Measurements from ENCODE around the gene APBA3.
"Not testable (repeated sequence)": the region's sequence is repeated elsewhere in the genome, so short reads cannot be mapped to it uniquely, and the experiment has no call there.

APBA3 gene

DNA sequence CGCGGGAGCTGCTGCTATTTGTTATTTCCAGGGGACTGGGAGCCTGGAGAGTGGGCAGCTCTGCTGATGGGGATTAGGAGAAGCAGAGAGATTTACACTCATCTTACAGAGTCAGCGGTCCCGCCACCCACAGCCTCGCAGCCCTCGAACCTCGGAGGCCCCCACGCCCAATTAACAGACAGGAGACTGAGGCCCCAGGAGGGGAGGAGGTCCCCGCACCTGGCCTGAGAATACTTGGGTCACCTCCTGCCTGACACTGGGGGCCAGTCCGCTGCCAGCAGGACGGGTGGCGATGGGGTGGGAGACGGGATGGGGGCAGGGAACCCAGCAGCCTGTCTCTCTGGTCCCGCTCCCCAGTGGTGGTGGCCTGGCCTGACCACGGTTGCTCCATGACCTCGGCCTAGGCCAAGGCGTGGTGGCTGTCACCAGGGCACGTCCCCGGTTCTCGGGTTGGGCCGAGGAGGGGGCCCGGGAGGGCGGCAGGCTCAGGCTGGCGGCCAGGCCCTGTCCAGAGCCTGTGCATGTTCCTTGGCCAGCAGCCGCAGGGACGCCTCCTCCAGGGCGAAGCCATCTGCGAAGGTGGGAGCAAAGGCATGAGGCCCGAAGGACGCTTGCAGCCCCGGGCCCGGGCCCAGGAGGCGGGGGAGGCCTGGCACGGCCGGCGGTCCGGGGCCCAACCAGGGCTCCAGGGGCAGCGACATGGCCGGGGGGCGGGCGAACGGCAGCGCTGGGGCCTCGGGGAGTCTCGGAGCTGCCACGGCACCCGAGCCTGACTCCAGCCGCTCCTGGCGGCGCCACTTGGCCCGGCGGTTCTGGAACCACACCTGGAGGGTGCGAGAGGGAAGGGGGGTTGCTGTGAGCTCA lies 8.9 kb upstream of the APBA3 start:
- no peak for DNase-seq

DNA sequence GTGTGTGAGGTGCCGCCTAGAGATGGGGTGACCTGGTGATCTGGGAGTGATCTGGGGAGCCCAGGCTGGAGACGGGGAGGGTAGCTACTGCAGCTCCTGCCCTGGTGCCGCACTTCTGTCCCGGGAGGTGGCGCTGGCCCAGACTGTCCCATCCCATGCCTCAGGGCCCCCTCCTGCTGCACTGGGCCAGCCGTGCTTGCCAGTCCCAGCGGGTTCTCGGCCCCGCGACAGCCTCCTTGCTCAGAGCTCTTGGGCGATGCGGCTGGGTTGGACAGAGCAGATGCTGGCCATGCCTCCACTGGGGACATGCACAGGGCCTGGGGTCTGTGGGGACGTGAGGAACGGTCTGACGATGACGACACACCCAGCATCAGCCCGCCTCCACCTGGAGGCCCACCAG lies 8.0 kb upstream of the APBA3 start:
- DNase-seq, result no peak

DNA sequence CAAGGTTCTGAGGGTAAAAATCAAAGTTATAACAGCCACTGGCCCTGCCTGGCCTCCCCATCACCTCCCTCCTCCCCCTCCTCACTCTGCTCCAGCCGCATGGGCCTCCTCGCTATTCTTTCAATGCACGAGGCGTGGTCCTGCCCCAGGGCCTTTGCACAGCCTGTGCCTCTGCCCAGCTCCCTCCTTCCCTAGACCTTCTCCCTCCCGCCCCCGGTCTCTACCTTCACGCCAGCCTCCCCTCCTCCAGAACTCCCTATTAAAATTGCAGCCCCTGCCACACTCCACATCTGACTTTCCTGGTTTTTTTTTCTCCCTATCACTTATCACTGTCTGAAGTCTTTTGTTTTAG lies 7.2 kb upstream of the APBA3 start:
- no peak for DNase-seq

DNA sequence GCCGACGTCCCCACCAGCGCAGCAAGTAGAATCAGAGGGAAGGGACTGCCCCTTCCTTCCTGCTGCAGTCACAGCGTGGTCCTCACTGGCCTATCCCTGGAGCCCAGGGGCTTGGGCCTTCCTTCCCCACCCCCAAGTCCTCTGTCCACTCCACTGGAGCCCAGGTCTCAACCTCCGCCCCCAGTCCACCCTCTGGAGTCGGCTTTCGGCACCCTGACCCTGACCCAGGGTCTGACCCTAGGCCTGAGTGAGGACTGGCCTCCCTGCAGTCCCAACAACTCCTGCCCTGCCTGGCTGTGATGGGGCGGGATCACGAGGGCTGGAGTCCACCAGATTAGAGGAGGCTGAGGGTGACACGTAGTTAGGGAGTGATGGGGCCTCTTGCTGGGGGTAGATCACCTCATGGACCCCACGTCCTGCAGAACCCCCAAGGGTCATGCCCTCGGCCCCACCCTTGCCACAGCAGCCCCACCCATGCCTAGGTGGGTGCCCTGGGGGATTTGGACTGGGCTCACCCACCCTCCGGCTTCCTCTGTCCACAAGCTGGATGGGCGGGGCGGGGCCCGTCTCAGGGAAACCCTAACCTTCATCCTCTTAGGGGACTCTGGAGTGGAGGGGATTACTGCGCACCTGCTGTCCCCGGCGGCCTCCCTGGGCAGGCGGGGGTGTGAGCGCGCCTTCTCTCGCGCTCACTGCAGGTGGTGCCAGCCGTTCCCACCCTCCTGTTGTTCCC lies 6.7 kb upstream of the APBA3 start:
- no peak for DNase-seq

DNA sequence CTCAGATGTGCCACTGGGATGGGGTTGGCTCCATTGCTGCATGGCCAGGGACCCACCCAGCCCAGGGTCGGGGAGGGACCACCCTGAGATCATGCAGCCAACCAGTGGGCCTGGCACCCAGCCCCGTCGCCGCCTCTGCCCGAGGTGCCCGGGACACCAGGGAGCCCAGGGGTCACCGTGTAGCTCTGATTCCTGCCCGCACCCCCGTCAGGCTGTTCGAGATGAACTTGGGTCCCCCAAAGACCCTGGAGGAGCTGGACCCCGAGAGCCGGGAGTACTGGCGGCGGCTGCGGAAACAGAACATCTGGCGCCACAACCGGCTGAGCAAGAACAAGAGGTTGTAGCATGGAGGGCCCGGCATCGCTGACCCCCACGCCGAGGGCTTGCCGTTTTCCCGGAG lies 5.6 kb upstream of the APBA3 start:
- DNase-seq, result no peak

DNA sequence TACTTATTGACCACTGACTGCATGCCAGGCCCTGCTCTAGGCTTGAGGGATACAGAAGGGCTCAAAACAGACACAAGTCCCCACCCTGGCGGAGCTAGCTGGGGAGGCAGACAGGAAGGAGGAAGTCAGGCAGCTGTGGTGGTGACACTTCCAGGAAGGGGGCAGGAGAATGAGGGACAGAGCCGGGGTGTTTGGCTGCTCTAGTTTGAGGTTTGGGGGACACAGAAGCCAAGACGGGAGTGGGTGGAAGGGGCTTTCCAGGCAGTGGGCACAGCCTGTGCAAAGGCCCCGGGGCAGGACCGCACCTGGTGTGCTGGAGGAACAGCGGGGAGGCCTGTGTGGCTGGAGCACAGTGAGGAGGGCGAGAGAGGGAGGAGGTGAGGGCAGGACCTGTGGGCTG lies 5.0 kb upstream of the APBA3 start:
- DNase-seq, result no peak

DNA sequence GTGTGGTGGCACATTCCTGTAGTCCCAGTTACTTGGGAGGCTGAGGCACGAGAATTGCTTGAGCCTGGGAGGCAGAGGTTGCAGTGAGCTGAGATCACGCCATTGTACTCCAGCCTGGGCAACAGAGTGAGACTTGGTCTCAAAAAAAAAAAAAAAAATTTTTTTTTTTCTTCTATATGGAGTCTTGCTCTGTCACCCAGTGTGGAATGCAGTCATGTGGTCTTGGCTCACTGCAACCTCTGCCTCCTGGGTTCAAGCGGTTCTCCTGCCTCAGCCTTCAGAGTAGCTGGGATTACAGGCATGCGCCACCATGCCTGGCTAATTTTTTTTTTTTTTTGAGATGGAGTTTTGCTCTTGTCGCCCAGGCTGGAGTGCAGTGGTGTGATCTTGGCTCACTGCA lies 4.3 kb upstream of the APBA3 start:
- DNase-seq, result not testable (repeated sequence)

DNA sequence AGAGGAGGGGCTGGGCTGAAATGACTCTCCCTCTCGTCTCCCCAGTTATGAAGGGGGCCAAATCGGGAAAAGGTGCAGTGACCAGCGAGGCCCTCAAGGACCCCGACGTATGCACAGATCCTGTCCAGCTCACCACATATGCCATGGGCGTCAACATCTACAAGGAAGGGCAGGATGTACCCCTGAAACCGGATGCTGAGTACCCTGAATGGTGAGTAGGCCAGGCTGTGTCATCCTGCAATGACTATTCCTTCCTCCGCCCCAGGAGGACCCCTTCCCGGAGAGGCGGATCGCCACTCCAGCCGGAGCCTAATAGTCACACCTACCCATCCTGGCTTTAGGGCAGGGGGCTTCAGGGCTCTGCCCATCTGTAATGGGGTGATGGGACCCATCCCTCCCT lies 3.6 kb upstream of the APBA3 start:
- no peak for DNase-seq

DNA sequence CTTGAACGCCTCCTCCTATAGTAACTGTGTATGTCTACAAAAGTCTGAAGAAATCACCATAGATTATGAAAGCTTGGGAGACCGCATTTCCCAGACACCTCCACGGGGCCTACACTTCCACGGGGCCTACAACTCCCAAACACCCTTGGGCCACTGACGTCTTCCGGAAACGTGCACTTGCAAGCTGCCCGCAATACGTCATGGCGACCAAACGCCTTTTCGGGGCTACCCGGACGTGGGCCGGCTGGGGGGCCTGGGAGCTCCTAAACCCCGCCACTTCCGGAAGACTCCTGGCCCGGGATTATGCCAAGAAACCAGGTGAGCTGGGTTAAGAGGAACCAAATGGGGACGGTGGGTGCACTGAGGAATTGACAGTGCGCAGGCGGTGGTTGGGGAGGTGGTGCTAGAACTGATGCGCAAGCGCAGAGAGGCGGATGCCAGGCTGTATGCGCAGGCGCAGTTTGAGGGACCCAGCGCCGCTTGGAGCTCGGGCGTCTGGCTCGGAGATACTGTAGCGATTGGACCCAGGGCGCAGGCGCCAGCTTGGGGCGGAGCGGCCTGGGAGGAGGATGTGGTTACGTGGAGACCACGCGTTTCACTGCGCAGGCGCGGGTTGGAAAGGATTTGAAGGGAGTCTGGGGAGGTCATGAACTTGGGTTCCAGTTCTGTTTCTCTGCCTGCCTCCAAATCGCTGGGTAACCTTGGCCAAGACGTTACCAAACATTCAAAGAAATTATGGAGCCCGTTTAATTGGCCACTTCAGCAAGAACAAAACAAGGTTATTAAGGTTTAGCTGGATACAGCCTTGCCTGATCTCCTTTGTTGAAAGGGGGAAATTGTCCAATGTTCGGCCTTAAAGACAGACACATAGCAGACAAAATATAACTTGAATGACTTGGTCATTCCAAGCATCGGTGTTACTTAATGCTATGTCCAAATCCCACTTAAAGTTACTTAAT lies 1.3 kb upstream of the APBA3 start, which contains the start of gene MRPL54:
Gene MRPL54, plus strand, starts transcription at position 182 of the 959 bp plus-strand sequence. Its CDS starts 19 bp downstream, at position 201.
- DNase-seq, result peak; percentile 85

DNA sequence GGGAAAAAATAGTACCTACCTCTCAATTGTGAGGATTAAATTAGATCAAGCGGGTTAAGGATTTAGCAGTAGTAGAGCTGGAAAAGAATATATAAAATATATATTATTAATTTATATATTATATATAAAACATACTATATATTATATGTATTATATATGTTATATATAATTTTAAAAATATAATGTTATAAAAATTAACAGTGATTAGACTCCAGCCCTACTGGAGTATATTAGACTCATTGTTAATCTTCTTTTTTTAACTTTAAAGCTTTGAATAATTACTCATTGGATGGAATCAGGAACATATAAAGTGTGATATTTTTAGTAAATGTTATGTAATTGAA lies 610 bp upstream of the APBA3 start:
- no peak for DNase-seq

DNA sequence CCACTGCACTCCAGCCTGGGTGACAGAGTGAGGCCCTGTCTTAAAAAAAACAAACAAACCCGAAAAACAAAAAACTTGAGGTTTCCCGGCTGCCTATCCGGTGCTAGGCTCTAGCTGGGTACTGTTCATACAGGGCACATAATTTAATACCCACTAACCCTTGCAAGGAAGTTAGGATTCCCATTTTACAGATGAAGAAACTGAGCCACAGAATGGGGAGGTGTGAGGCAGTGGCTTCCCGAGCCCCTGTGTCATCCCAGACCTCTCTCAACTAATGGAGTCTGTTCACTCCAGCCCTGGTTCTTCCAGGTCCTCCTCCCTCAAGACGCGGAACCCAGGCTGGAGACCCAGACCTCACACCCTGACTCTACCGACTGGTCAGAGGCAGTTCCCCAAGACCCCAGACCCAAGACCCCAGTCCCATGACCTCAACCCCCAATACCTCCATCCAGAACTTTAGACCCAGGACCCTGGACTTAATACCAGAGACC lies 576 bp downstream of the APBA3 start:
- no peak for DNase-seq

DNA sequence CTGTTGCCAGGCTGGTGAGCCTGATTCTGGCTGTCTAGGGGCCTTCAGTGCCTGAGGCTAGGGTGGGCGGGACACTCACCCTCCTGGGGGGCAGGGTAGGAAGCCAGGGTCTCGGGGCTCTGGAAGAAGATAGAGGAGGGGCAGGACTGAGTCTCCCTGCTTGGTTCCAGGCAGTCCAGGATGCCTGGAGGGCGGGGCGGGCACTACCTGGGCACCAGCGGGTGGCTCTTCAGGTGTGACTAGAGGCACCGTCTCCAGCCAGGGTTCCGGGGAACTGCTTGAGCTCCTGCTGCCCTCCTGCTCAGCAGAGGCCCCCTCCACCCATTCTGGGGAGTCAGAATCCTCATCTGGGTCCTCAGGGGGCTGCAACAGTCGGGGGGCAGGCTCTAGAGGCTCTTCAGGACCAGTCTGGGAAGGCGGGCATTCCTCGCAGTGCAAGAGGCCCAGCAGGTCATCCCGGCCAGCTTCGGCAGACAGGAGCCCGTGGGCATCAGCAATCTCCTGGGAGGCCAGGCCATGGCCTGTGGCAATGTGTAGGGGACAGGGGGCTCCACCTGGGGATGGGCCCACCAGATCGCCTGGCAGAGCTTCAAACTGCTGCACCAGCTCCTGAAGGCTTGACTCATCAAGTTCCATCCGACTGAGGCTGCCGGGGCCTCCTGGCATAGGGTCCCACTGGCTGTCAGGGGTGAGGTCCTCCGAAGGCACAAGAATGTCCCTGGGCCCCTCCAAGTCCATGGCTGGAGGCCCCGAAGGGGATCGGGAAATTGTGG lies 1.8 kb downstream of the APBA3 start:
- DNase-seq, result no peak

DNA sequence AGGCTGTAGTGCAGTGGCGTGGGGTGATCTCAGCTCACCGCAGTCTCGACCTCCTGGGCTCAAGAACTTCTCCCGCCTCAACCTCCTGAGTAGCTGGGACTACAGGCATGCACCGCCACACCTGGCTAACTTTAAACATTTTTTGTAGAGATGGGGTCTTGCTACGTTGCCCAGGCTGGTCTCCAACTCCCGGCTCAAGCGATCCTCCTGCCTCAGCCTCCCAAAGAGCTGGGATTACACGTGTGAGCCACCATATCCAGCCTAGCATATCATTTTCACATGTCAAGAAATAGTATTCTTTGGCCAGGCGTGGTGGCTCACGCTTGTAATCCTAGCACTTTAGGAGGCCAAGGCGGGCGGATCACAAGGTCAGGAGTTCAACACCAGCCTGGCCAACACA lies 3.2 kb downstream of the APBA3 start:
- DNase-seq, result not testable (repeated sequence)

DNA sequence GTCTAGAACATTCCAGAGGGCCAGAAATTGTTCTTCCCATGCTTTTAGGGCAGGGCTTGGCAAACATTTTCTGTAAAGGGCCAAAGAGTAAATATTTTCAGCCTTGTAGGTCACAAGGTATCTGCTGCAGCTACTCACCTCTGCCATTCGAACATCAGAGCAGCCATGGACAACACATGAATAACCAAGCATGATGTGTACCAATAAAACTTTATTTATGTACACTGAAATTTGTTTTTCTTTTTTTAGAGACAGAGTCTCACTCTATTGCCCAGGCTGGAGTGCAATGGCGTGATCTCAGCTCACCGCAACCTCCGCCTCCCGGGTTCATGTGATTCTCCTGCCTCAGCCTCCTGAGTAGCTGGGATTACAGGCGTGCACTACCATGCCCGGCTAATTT lies 3.8 kb downstream of the APBA3 start:
- not testable (repeated sequence) for DNase-seq

DNA sequence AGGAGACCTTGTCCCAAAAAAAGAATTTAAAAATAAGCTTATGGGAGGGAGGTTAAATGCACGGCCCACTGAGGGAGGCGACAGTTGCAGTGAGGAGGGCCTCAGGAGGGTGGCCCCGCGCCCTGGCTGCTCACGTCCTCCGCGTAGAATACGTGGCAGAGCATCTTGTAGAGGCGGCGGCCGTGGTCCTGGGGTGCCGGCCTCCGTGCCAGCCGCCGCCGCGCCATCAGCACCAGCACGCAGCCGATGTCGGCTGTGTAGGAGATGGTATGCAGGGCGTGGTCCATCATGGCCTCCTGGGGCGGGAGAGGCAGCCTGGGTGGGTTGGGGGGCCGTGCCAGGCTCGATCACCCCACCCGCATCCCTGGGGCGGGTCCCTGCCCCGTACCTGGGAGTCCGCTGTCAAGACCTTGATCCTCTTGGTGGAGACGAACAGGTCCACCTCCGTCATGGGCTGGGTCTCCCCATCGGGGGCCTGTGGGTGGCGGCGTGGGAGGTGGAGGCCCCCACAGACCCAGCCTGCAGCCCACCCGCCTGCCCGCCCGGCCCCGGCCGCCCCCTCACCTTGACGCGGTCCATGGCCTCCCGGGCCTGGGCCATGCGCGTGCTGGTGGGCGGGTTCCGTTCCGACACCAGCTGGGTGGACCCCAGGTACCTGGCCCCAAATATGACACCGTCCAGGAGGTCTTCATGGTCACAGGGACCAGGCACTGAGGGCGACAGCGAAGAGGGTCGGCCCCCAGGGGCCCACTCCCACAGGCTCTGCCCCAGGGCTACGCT lies 7.7 kb downstream of the APBA3 start:
- no peak for DNase-seq

DNA sequence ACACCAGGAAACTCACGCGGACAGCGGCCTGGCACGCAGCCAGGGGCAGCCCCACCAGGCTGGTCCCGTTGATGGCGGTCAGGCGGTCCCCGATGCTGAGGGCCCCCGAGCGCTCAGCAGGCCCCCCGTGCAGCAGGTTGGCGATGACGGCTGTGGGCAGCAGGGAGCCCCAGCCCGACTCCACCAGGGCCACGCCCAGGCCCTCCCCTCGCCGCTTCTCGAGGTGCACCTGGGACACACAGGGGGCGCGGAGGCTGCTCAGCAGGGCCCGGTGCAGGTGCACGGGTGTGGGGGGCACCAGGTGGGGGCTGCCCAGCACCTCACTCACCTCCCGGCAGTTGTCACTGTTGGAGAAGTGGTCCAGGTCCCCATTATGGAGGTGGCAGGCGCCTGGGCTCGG lies 9.0 kb downstream of the APBA3 start:
- no peak for DNase-seq

DNA sequence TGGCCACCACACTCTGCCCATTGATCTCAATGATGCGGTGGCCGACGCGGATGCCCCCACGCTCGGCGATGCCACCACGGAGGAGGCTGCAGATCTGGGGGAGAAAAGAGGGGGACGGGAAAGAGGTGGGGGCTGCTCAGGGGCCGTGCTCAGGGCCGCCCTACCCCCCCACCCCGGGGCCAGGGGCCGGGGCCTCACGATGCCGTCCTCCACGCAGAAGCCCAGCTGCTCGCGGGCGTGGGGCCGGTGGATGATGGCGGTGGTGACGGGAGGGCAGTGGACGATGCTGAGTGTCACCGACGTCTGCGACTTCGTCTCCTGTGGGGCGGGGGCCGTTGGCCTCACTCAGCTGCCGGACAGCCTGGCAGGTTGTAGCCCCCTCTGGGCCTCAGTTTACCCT lies 10.3 kb downstream of the APBA3 start:
- no peak for DNase-seq

DNA sequence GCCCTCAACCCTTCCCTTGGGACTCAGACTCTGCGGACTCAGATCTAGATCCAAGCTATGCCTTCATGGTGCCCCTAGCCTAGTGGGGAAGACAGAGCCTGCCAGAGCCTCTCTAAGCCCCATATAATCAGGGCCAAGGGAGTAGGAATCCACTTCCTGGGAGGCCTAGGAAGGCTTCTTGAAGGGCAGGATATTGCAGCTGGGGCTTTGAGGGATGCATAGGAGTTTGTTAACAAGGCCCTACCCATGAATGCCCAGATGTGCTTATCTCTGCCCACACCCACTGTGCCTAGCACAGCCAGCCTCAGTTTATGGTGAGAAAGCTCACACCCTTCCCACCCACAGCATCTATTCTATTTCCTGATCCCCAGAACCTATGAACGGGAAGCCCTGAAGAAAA lies 11.3 kb downstream of the APBA3 start:
- no peak for DNase-seq

DNA sequence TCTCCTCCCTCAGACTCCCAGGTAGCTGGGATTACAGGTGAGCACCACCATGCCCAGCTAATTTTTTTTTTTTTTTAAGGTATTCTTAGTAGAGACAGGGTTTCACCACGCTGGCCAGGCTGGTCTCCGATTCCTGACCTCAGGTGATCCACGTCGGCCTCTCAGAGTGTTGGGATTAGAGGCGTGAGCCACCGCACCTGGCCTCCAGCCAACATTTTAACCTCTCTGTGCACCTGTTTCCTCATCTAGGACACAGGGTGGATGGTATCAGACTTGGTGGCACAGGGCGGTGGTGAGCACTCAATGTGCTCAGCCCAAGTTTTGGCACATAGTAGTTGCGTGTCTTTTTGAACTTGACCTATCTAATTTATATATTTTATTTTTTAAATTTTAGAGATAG lies 12.5 kb downstream of the APBA3 start:
- DNase-seq, result no peak

DNA sequence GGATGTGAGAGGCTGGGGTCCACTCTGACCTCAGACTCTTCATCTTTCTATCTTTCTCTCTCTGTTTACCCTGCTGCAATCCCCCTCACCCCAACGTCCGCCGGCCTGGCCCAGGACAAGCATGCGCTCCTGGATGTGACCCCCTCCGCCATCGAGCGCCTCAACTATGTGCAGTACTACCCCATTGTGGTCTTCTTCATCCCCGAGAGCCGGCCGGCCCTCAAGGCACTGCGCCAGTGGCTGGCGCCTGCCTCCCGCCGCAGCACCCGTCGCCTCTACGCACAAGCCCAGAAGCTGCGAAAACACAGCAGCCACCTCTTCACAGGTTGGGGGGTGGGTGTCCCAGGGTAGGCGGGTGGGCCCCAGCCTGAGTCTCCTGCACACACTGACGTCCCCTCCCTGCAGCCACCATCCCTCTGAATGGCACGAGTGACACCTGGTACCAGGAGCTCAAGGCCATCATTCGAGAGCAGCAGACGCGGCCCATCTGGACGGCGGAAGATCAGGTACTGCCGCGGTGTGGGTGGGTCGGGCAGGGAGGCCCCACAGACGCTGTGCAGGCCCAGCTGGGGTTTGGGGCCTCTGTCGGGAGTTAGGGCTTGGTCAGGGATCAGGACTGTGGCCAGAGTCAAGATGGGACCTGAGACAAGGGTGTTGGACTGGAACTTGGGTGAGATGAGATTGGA lies 15.0 kb downstream of the APBA3 start:
- no peak for DNase-seq

All from NCI-H748 treated with DMSO at 0.1 percent for 48 hours (cell line).